ENCODE measurements around the gene AKAP11. TPM values are rescaled to one million over a fixed set of nuclear protein-coding genes. Genes with fewer than 3 reads are reported as not detected.

Gene AKAP11
- total RNA-seq, 1 donor from 2014 or later, result 19.8 TPM

DNA sequence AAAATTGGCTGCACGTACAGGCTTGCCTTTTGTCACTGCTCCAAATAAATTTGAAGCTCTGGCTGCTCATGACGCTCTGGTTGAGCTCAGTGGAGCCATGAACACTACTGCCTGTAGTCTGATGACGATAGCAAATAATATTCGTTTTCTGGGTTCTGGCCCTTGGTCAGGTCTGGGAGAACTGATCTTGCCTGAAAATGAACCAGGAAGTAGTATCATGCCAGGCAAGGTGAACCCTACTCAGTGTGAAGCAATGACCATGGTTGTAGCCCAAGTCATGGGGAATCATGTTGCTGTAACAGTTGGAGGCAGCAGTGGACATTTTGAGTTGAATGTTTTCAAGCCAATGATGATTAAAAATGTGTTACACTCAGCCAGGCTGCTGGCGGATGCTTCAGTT lies 16.1 kb upstream of the AKAP11 start:
- DNase-seq (ENCODE audit: low read depth), result no peak
- TF ChIP-seq, protein P1, sequence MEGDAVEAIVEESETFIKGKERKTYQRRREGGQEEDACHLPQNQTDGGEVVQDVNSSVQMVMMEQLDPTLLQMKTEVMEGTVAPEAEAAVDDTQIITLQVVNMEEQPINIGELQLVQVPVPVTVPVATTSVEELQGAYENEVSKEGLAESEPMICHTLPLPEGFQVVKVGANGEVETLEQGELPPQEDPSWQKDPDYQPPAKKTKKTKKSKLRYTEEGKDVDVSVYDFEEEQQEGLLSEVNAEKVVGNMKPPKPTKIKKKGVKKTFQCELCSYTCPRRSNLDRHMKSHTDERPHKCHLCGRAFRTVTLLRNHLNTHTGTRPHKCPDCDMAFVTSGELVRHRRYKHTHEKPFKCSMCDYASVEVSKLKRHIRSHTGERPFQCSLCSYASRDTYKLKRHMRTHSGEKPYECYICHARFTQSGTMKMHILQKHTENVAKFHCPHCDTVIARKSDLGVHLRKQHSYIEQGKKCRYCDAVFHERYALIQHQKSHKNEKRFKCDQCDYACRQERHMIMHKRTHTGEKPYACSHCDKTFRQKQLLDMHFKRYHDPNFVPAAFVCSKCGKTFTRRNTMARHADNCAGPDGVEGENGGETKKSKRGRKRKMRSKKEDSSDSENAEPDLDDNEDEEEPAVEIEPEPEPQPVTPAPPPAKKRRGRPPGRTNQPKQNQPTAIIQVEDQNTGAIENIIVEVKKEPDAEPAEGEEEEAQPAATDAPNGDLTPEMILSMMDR (IDR thresholded peaks at IDR 0.05; ENCODE audit: insufficient read depth, low read length, poor library complexity, severe bottlenecking), result no peak
- Histone ChIP-seq H3K27me3 (ENCODE audit: control insufficient read depth, insufficient read depth, low read length) (no peaks in the 10 kb centered on the region), H3K36me3 (ENCODE audit: control insufficient read depth, insufficient read depth, low read length) (no peaks in the 10 kb centered on the region), H3K4me3 (ENCODE audit: low read depth, low read length) (no peak overlapping the region)

DNA sequence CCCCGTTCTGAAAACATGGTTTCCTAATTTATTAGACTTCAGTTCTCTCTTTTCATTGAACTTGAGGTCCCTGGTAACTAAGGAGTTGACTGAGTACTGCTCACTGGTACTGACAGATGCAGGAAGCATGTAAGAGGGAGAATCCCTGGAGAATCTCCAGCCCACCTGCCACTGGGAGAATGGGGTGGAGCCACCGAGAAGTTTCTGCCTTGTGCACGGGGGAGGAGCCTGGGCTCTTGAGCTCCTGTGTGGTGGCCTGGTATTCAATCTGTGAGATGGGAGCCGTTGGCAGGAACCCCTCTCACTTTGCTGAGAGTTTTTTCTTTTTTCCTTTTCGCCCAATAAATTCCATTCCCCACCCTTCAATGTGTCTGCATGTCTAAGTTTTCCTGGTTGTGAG lies 13.2 kb upstream of the AKAP11 start:
- no peak overlapping the region for H3K4me3 ChIP-seq (ENCODE audit: low read depth, low read length)
- no peaks in the 10 kb centered on the region for H3K27me3 ChIP-seq (ENCODE audit: control insufficient read depth, insufficient read depth, low read length)
- no peak for DNase-seq (ENCODE audit: low read depth)
- no peaks in the 10 kb centered on the region for H3K36me3 ChIP-seq (ENCODE audit: control insufficient read depth, insufficient read depth, low read length)
- TF ChIP-seq, protein P1 (IDR thresholded peaks at IDR 0.05; ENCODE audit: insufficient read depth, low read length, poor library complexity, severe bottlenecking), result no peak

DNA sequence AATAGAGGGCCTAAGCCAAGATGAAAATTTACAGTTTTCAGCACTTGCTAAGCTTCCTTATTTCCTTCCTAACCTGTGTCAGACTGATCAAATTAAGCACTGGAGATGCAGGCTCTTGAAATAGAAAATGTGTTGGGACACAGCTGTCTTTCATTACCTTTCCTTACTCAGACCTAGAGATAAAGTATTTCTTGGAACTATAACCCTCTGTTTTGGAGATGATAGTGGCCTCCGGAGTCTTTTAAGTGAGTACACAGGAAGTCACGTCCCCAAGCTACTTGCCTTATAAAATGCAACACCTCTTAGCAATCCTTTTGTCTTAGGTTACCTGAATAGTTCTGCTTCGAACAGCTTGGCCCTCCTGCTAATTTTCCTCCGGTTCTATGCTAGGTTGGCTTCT lies 12.4 kb upstream of the AKAP11 start:
- Histone ChIP-seq H3K4me3 (ENCODE audit: low read depth, low read length) (no peak overlapping the region), H3K27me3 (ENCODE audit: control insufficient read depth, insufficient read depth, low read length) (no peaks in the 10 kb centered on the region), H3K36me3 (ENCODE audit: control insufficient read depth, insufficient read depth, low read length) (no peaks in the 10 kb centered on the region)
- no peak for DNase-seq (ENCODE audit: low read depth)
- TF ChIP-seq, protein P1 (IDR thresholded peaks at IDR 0.05; ENCODE audit: insufficient read depth, low read length, poor library complexity, severe bottlenecking), result no peak

DNA sequence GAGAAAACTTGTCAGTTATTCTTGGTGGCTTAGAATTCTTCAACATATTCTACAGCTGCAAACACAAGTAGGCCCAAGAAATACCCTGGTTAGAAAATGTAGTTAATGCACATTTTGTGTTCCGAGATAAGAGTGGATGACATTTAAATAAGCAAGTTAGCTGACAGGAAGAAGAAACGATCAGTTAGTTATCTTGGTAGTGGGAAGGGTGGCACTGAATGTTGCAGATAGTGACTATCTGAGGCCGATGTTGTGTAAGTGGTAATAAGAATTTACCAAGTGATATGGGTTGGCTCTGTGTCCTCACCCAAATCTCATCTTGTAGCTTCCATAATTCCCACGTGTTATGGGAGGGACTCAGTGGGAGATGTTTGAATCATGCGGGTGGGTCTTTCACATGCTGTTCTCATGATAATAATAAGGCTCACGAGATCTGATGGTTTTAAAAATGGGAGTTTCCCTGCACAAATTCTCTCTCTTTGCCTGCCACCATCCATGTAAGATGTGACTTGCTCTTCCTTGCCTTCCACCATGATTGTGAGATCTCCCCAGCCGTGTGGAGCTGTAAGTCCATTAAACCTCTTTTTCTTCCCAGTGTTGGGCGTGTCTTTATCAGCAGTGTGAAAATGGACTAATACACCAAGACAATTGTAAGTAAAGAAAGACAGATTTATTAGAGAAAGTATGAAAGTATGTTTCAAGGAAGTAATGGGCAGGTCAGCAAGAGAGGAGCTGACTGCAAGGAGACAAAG lies 10.9 kb upstream of the AKAP11 start:
- Histone ChIP-seq H3K27me3 (ENCODE audit: control insufficient read depth, insufficient read depth, low read length) (no peaks in the 10 kb centered on the region), H3K4me3 (ENCODE audit: low read depth, low read length) (no peak overlapping the region), H3K36me3 (ENCODE audit: control insufficient read depth, insufficient read depth, low read length) (no peaks in the 10 kb centered on the region)
- DNase-seq (ENCODE audit: low read depth), result no peak
- TF ChIP-seq, protein P1 (IDR thresholded peaks at IDR 0.05; ENCODE audit: insufficient read depth, low read length, poor library complexity, severe bottlenecking), result no peak

DNA sequence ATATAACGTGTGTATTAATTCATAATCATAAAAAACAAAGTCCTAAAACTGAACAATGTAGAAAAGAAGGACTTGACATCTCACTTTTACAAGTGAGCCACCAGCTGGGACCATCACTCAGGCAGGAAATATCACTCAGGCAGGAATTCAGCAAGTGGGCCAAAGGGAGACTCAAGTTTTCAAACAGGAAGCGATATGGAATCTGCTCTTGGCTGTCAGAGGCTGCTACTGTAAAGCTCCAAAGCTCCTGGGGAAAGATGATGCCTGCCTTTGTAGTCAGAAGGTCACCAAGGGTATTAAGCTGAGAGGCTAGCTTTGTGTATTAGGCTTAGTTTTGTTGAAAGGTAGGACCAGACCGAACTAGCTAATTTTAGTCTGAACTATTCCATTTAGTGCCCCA lies 5.5 kb upstream of the AKAP11 start:
- Histone ChIP-seq H3K4me3 (ENCODE audit: low read depth, low read length) (no peak overlapping the region), H3K27me3 (ENCODE audit: control insufficient read depth, insufficient read depth, low read length) (no peaks in the 10 kb centered on the region), H3K36me3 (ENCODE audit: control insufficient read depth, insufficient read depth, low read length) (no peaks in the 10 kb centered on the region)
- TF ChIP-seq, protein P1 (IDR thresholded peaks at IDR 0.05; ENCODE audit: insufficient read depth, low read length, poor library complexity, severe bottlenecking), result no peak
- no peak for DNase-seq (ENCODE audit: low read depth)
